ENCODE results near the gene RPP40.

RPP40 gene

DNA sequence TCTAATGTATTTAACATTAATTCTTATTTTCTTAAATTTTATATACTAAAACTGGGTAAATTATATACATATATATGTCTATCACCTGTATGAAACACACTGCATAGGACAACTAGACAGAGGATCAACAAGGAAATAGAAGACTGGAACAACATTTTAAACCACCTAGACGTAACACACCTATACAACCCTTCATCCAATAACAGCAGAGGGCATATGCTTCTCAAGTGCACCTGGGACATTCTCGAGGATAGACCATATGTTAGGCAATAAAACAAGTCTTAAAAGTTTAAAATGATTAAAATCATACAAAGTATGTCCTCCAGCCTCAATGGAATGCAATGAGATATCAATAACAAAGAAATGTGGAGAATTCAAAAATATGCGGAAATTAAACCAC is 45.2 kb downstream of the RPP40 start:
- no peak overlapping the region for H3K4me3 ChIP-seq (ENCODE audit: low read depth, low read length)
- no peak overlapping the region for H3K27ac ChIP-seq
- peaks cover 16% of the 10 kb centered on the region for H3K36me3 ChIP-seq
- TF ChIP-seq, protein P1, sequence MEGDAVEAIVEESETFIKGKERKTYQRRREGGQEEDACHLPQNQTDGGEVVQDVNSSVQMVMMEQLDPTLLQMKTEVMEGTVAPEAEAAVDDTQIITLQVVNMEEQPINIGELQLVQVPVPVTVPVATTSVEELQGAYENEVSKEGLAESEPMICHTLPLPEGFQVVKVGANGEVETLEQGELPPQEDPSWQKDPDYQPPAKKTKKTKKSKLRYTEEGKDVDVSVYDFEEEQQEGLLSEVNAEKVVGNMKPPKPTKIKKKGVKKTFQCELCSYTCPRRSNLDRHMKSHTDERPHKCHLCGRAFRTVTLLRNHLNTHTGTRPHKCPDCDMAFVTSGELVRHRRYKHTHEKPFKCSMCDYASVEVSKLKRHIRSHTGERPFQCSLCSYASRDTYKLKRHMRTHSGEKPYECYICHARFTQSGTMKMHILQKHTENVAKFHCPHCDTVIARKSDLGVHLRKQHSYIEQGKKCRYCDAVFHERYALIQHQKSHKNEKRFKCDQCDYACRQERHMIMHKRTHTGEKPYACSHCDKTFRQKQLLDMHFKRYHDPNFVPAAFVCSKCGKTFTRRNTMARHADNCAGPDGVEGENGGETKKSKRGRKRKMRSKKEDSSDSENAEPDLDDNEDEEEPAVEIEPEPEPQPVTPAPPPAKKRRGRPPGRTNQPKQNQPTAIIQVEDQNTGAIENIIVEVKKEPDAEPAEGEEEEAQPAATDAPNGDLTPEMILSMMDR (IDR thresholded peaks at IDR 0.05; ENCODE audit: low read depth, low read length): no peak
- DNase-seq: no peak
- H3K9me3 ChIP-seq (ENCODE audit: severe bottlenecking): no peaks in the 10 kb centered on the region
- H3K27me3 ChIP-seq (ENCODE audit: insufficient read depth, low read depth, severe bottlenecking): no peaks in the 10 kb centered on the region

- Histone ChIP-seq H3K9me3 (ENCODE audit: severe bottlenecking) (no peaks in the 10 kb centered on the region), H3K27ac (no peak overlapping the region), H3K4me3 (ENCODE audit: low read depth, low read length) (no peak overlapping the region), H3K27me3 (ENCODE audit: insufficient read depth, low read depth, severe bottlenecking) (no peaks in the 10 kb centered on the region), H3K36me3 (peaks cover 20% of the 10 kb centered on the region)
- peak; percentile 40 for DNase-seq
- TF ChIP-seq, protein P1 (IDR thresholded peaks at IDR 0.05; ENCODE audit: low read depth, low read length): peak; percentile 68
These were observed 46.2 kb downstream of the RPP40 start for GRCh38 chr6:4957521-4958231.

GRCh38 chr6:4956625-4957024 is 47.2 kb downstream of the RPP40 start:
- Histone ChIP-seq H3K27ac (no peak overlapping the region), H3K27me3 (ENCODE audit: insufficient read depth, low read depth, severe bottlenecking) (no peaks in the 10 kb centered on the region), H3K9me3 (ENCODE audit: severe bottlenecking) (no peaks in the 10 kb centered on the region), H3K4me3 (ENCODE audit: low read depth, low read length) (no peak overlapping the region), H3K36me3 (peaks cover 29% of the 10 kb centered on the region)
- no peak for DNase-seq
- TF ChIP-seq, protein P1 (IDR thresholded peaks at IDR 0.05; ENCODE audit: low read depth, low read length): 0 out of 2 replicates have a peak, but pooled peaks have one; percentile 1

DNA sequence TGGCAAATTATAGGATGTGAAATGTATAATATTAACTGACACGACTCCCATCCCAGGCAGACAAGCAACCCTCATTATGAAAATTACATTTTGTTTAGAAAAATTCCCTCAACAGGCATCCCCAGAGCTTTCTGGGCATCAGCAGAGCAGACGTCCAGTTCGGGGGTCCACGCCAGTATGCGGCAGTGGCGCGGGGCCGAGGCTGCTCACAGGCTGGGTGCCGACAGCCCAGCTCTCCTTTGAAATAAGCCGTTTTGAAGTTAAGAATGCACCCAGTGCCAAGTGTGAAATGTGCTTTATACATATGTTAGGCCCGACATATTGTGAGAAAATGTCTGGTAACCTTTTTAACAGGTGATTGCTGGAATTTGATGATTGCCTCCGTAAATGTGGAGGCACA is 50.4 kb downstream of the RPP40 start:
- Histone ChIP-seq H3K9me3 (ENCODE audit: severe bottlenecking) (no peaks in the 10 kb centered on the region), H3K36me3 (peaks cover 39% of the 10 kb centered on the region), H3K27ac (no peak overlapping the region), H3K27me3 (ENCODE audit: insufficient read depth, low read depth, severe bottlenecking) (no peaks in the 10 kb centered on the region), H3K4me3 (ENCODE audit: low read depth, low read length) (no peak overlapping the region)
- DNase-seq: no peak
- TF ChIP-seq, protein P1 (IDR thresholded peaks at IDR 0.05; ENCODE audit: low read depth, low read length): no peak

DNA sequence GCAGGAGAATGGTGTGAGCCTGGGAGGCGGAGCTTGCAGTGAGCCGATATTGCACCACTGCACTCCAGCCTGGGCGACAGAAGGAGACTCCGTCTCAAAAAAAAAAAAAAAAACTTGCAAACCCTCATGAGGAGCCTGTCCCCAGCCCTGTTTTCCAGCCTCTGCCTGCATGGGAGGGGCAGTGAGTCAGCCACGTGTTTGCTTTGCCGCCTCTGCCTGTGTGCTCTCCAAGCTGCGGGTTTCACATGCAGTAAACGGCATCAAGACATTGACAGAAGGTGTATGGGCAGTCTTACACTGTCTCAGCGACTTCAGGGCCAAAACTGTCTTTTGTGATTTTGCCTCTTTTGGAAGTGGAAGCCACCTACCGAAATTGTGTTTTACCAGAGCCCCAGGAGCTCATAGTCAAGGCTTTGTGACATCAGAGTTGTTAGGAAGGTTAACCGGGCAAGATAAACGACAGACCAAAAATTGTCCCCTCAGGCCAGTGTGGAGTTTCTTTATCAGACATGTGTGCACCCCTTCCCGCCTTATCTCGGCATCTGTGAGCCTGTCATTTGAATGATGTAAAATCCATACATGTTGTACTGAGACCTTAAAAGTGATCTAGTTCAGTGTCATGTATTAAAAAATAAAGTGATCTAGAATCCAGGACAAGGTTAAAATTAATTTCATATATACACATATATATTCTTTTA is 52.9 kb downstream of the RPP40 start:
- Histone ChIP-seq H3K27ac (no peak overlapping the region), H3K4me3 (ENCODE audit: low read depth, low read length) (no peak overlapping the region), H3K36me3 (peaks cover 46% of the 10 kb centered on the region), H3K9me3 (ENCODE audit: severe bottlenecking) (no peaks in the 10 kb centered on the region), H3K27me3 (ENCODE audit: insufficient read depth, low read depth, severe bottlenecking) (no peaks in the 10 kb centered on the region)
- DNase-seq: no peak
- TF ChIP-seq, protein P1 (IDR thresholded peaks at IDR 0.05; ENCODE audit: low read depth, low read length): no peak

Measured in WERI-Rb-1 (cell line).